Measurements from ENCODE around the gene CTTN.
"Not testable (repeated sequence)": the region's sequence is repeated elsewhere in the genome, so short reads cannot be mapped to it uniquely, and the experiment has no call there.

Gene CTTN

DNA sequence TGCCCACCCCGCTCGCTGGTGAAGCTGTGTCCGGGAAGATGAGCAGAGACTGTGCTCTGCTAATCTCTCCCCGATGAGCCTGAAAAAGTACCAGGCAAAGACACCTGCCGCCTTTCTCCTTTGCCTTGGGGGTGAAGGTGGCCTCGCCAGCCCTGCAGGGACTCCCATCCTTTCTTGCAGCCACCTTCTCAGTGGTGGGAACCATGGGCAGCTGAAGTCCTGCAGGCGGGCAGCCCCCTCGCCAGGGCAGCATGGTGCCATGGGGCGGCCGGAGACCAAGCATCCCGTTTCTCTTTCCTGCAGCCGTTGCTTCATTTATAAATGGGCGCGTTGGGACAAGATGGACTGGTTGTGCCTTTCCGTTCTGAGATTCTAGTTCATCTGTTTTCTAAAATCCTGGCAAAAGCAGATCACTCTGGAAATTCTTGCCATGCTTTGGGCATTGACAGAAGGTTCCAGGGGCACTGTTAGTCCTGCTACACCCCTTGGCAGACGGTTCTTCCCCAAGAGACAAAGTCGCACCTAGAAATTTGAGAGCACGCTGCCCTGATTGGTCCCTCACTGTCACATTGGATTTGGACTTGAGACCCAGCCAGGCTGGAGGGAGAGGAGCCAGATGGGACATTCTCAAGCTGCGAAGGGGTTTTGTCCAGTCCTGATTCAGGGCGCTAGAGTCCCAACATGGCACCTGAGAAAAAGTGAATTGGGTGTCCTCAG is 7.5 kb downstream of the CTTN start:
- Histone ChIP-seq H3K27ac (replicated peaks) (no peak overlapping the region), H3K27me3 (ENCODE audit: insufficient read depth, poor library complexity, severe bottlenecking) (peaks cover 91% of the 10 kb centered on the region), H3K4me3 (replicated peaks; ENCODE audit: insufficient read depth, low read length) (no peak overlapping the region)
- no peak for DNase-seq (ENCODE audit: low read depth in 1 of 2, low spot score in 1 of 2)
- TF ChIP-seq, protein P1, sequence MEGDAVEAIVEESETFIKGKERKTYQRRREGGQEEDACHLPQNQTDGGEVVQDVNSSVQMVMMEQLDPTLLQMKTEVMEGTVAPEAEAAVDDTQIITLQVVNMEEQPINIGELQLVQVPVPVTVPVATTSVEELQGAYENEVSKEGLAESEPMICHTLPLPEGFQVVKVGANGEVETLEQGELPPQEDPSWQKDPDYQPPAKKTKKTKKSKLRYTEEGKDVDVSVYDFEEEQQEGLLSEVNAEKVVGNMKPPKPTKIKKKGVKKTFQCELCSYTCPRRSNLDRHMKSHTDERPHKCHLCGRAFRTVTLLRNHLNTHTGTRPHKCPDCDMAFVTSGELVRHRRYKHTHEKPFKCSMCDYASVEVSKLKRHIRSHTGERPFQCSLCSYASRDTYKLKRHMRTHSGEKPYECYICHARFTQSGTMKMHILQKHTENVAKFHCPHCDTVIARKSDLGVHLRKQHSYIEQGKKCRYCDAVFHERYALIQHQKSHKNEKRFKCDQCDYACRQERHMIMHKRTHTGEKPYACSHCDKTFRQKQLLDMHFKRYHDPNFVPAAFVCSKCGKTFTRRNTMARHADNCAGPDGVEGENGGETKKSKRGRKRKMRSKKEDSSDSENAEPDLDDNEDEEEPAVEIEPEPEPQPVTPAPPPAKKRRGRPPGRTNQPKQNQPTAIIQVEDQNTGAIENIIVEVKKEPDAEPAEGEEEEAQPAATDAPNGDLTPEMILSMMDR (IDR thresholded peaks at IDR 0.05; ENCODE audit: insufficient read depth, low read length) = no peak
- TF ChIP-seq, protein P2, sequence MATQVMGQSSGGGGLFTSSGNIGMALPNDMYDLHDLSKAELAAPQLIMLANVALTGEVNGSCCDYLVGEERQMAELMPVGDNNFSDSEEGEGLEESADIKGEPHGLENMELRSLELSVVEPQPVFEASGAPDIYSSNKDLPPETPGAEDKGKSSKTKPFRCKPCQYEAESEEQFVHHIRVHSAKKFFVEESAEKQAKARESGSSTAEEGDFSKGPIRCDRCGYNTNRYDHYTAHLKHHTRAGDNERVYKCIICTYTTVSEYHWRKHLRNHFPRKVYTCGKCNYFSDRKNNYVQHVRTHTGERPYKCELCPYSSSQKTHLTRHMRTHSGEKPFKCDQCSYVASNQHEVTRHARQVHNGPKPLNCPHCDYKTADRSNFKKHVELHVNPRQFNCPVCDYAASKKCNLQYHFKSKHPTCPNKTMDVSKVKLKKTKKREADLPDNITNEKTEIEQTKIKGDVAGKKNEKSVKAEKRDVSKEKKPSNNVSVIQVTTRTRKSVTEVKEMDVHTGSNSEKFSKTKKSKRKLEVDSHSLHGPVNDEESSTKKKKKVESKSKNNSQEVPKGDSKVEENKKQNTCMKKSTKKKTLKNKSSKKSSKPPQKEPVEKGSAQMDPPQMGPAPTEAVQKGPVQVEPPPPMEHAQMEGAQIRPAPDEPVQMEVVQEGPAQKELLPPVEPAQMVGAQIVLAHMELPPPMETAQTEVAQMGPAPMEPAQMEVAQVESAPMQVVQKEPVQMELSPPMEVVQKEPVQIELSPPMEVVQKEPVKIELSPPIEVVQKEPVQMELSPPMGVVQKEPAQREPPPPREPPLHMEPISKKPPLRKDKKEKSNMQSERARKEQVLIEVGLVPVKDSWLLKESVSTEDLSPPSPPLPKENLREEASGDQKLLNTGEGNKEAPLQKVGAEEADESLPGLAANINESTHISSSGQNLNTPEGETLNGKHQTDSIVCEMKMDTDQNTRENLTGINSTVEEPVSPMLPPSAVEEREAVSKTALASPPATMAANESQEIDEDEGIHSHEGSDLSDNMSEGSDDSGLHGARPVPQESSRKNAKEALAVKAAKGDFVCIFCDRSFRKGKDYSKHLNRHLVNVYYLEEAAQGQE (IDR thresholded peaks at IDR 0.05; ENCODE audit: insufficient replicate concordance, low read depth) = no peak
- no peak for TF ChIP-seq SPI1 (IDR thresholded peaks at IDR 0.05; ENCODE audit: borderline replicate concordance, low read depth)
- no peak for TF ChIP-seq POLR2AphosphoS5 (IDR thresholded peaks at IDR 0.05; ENCODE audit: low read depth)
- no peak for TF ChIP-seq GABPA (IDR thresholded peaks at IDR 0.05; ENCODE audit: low read depth)

DNA sequence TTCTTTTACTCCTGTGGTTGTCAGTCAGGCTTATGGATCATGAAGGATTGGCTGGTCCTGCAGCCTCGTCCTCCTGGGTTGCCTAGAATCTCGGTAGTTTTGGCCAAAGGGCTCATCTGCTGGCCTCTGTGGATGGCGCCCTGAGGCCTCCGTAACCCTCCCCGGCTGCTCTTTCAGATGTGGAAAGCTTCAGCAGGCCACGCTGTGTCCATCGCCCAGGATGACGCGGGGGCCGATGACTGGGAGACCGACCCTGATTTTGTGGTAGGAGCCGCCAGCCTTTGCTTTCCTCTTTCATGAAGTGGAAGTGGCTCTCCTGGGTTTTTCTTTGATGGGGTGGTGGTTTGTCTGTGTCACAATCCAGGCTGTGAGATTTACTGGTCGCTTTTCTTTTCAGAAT is 8.8 kb downstream of the CTTN start:
- H3K27ac ChIP-seq (replicated peaks) = no peak overlapping the region
- TF ChIP-seq, protein P2 (IDR thresholded peaks at IDR 0.05; ENCODE audit: insufficient replicate concordance, low read depth) = no peak
- TF ChIP-seq, protein P1 (IDR thresholded peaks at IDR 0.05; ENCODE audit: insufficient read depth, low read length) = no peak
- TF ChIP-seq GABPA (IDR thresholded peaks at IDR 0.05; ENCODE audit: low read depth) (no peak), SPI1 (IDR thresholded peaks at IDR 0.05; ENCODE audit: borderline replicate concordance, low read depth) (no peak), POLR2AphosphoS5 (IDR thresholded peaks at IDR 0.05; ENCODE audit: low read depth) (no peak)
- peaks cover 84% of the 10 kb centered on the region for H3K27me3 ChIP-seq (ENCODE audit: insufficient read depth, poor library complexity, severe bottlenecking)
- DNase-seq (ENCODE audit: low read depth in 1 of 2, low spot score in 1 of 2) = no peak
- no peak overlapping the region for H3K4me3 ChIP-seq (replicated peaks; ENCODE audit: insufficient read depth, low read length)

DNA sequence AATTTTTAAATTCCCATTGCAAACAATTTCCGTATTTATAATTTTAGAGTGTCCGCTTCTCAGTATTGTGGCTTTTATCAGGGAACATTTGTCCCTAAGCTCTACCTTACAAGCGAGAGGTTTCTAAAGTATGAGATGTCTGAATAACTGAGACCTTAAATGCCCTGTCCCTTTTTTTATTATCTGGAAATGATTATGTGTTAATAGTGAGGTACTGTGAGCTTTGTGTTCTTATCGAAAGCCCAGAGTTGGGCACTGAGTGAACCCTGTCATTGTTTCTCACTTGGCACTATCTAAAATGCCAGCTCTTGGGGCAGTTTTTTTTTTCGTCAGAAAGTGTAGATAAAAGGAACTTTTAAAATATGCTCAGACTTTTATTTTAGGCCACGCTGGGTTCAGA is 9.5 kb downstream of the CTTN start:
- TF ChIP-seq GABPA (IDR thresholded peaks at IDR 0.05; ENCODE audit: low read depth) (no peak), SPI1 (IDR thresholded peaks at IDR 0.05; ENCODE audit: borderline replicate concordance, low read depth) (no peak), POLR2AphosphoS5 (IDR thresholded peaks at IDR 0.05; ENCODE audit: low read depth) (no peak)
- TF ChIP-seq, protein P2 (IDR thresholded peaks at IDR 0.05; ENCODE audit: insufficient replicate concordance, low read depth) = no peak
- TF ChIP-seq, protein P1 (IDR thresholded peaks at IDR 0.05; ENCODE audit: insufficient read depth, low read length) = no peak
- Histone ChIP-seq H3K4me3 (replicated peaks; ENCODE audit: insufficient read depth, low read length) (no peak overlapping the region), H3K27me3 (ENCODE audit: insufficient read depth, poor library complexity, severe bottlenecking) (peaks cover 83% of the 10 kb centered on the region), H3K27ac (replicated peaks) (no peak overlapping the region)
- no peak for DNase-seq (ENCODE audit: low read depth in 1 of 2, low spot score in 1 of 2)

DNA sequence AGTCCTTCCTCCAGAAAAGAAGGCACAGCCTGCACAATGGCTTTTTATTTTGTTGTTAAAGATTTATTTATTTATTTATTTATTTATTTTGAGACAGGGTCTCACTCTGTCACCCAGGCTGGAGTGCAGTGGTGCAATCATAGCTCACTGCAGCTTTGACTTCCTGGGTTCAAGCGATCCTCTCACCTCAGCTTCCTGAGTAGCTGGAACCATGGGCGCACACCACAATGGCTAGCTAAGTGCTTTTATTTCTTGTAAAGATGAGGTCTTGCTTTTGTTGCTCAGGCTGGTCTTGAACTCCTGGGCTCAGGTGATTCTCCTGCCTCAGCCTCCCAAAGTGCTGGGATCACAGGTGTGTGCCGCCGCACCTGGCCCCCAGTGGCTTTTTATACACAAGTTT is 10.0 kb downstream of the CTTN start:
- not testable (repeated sequence) for DNase-seq (ENCODE audit: low read depth in 1 of 2, low spot score in 1 of 2); H3K27ac ChIP-seq (replicated peaks); H3K4me3 ChIP-seq (replicated peaks; ENCODE audit: insufficient read depth, low read length)
- peaks cover 85% of the 10 kb centered on the region for H3K27me3 ChIP-seq (ENCODE audit: insufficient read depth, poor library complexity, severe bottlenecking)

All from HL-60 (cell line).